Ovary (tissue), 3 donors: Measurements from ENCODE around the gene SLC37A1.

Experiments used
- POLR2A ChIP-seq: fragments of 450-650 bp; IDR thresholded peaks from one replicate; pipeline ENCODE4 v1.6.1; 2017; ENCODE audit warnings: antibody characterized with exemption, mild to moderate bottlenecking, moderate library complexity
- TF ChIP-seq, protein P1 (sequence below), 3 donors: fragments of 450-650 bp in 2 of 3; fragments of 200-600 bp in 1 of 3; IDR thresholded peaks; one replicate each; pipeline versions ENCODE4 v1.5.1 to v1.8.0; 2016 to 2022; ENCODE audit warnings: antibody characterized with exemption in 3 of 3, mild to moderate bottlenecking in 1 of 3
- donor health status: DM: no; HTN: no; CAD: no.

DNA sequence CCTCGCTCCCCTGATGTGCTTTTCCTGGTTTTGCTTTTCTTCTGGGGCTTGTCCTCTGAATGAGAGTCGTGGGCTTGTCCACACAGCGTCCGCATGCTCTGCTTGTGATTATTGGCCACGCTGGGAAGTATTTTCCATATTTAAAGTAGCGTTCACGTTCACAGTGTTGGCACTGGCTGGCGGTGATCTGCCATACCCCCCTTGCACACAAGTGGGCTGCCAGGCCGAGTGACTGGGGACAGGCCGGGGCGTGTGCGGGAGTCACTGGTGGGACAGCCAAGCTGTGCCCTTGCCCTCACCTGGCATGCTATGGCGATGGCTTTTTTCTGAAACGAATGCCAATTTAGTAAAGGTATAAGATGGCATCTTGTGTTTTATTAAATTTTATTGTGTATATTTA lies 32.8 kb downstream of the SLC37A1 start:
- TF ChIP-seq, protein P1, sequence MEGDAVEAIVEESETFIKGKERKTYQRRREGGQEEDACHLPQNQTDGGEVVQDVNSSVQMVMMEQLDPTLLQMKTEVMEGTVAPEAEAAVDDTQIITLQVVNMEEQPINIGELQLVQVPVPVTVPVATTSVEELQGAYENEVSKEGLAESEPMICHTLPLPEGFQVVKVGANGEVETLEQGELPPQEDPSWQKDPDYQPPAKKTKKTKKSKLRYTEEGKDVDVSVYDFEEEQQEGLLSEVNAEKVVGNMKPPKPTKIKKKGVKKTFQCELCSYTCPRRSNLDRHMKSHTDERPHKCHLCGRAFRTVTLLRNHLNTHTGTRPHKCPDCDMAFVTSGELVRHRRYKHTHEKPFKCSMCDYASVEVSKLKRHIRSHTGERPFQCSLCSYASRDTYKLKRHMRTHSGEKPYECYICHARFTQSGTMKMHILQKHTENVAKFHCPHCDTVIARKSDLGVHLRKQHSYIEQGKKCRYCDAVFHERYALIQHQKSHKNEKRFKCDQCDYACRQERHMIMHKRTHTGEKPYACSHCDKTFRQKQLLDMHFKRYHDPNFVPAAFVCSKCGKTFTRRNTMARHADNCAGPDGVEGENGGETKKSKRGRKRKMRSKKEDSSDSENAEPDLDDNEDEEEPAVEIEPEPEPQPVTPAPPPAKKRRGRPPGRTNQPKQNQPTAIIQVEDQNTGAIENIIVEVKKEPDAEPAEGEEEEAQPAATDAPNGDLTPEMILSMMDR (IDR thresholded peaks at IDR 0.05): no peak
- no peak for TF ChIP-seq POLR2A
